Measurements from ENCODE around the gene ZMYND11. TPM values are rescaled to one million over a fixed set of nuclear protein-coding genes. Genes with fewer than 3 reads are reported as not detected.
"Not testable (repeated sequence)": the region's sequence is repeated elsewhere in the genome, so short reads cannot be mapped to it uniquely, and the experiment has no call there.

Gene ZMYND11
- total RNA-seq, 1 donor from 2014 or later, result 31.4 TPM

GRCh38 chr10:185571-185970, 50.3 kb downstream of the ZMYND11 start:
- Mint-ChIP-seq H3K36me3 (ENCODE audit: low read depth) (peaks cover 26% of the 10 kb centered on the region), H3K4me1 (ENCODE audit: low read depth) (peaks cover 15% of the 10 kb centered on the region), H3K9me3 (peaks cover 12% of the 10 kb centered on the region)
- H3K27me3 Mint-ChIP-seq (ENCODE audit: insufficient read depth); H3K27ac Mint-ChIP-seq; DNase-seq (ENCODE audit: low spot score); H3K4me3 Mint-ChIP-seq; intact Hi-C loops (cut with micrococcal nuclease): not testable (repeated sequence)

DNA sequence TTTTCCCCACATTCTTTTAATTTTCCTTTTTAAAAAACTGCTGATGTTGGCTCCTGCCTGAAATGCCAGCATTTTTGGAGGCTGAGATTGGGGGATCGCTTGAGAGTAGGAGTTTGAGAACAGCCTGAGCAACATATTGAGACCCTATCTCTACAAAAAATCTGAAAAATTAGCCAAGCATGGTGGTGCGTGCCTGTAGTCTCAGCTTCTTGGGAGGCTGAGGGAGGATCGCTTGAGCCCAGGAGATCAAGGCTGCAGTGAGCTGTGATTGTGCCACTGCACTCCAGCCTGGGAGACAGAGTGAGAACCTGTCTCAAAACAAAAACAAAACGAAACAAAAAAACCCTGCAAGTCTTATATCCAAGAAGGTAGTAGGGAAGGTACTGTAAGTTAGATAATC, 51.7 kb downstream of the ZMYND11 start:
- no peaks in the 10 kb centered on the region for H3K27me3 Mint-ChIP-seq (ENCODE audit: insufficient read depth)
- peaks cover 24% of the 10 kb centered on the region for H3K36me3 Mint-ChIP-seq (ENCODE audit: low read depth)
- H3K4me1 Mint-ChIP-seq (ENCODE audit: low read depth), result peaks cover 14% of the 10 kb centered on the region
- intact Hi-C loops (cut with micrococcal nuclease), result no loop called here
- H3K4me3 Mint-ChIP-seq, result no peak overlapping the region
- DNase-seq (ENCODE audit: low spot score), result no peak
- no peak overlapping the region for H3K27ac Mint-ChIP-seq
- peaks cover 12% of the 10 kb centered on the region for H3K9me3 Mint-ChIP-seq

DNA sequence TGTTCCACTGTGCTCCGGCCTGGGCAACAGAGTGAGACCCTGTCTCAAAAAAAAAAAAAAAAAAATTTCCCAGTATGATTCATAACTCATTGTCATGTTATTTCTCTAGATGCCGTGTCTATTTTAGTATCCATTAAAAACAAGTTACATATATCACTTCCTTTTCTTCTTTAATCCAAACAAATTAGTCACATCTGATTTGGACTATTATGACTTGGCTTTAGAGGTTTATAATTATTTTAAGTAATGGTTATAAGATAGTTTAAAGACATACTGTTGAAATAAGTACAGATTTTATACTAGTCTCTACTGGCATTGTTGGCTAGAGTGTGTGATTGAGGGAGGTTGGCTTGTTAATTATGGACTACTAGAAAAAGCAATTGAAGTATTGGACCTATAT, 53.3 kb downstream of the ZMYND11 start:
- Mint-ChIP-seq H3K4me1 (ENCODE audit: low read depth) (no peaks in the 10 kb centered on the region), H3K27ac (no peak overlapping the region), H3K4me3 (no peak overlapping the region), H3K9me3 (peaks cover 12% of the 10 kb centered on the region), H3K27me3 (ENCODE audit: insufficient read depth) (no peaks in the 10 kb centered on the region), H3K36me3 (ENCODE audit: low read depth) (peaks cover 11% of the 10 kb centered on the region)
- intact Hi-C loops (cut with micrococcal nuclease), result no loop called here
- DNase-seq (ENCODE audit: low spot score), result no peak

DNA sequence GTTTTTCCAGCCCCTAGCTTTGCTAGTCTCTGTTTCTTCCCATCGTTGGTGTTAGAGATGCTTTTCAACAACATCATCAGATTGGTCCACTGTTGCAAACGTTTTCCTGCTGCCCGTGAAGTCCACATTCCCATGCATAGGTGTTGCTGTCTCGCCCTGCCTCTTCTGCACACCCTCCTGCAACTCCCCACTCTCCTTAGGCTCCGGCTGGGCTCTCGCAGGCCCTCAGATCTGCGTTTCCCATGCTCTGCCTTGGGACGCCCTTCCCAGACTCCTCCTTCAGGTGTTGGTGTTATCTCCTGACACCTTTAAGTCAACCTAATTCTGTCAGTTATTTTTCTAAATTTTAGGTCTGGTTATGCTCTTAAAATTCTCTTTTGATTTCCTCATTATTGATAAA, 55.0 kb downstream of the ZMYND11 start:
- Mint-ChIP-seq H3K9me3 (peaks cover under 1% of the 10 kb centered on the region), H3K36me3 (ENCODE audit: low read depth) (peaks cover under 1% of the 10 kb centered on the region), H3K27me3 (ENCODE audit: insufficient read depth) (no peaks in the 10 kb centered on the region), H3K4me1 (ENCODE audit: low read depth) (no peaks in the 10 kb centered on the region), H3K27ac (no peak overlapping the region), H3K4me3 (no peak overlapping the region)
- intact Hi-C loops (cut with micrococcal nuclease), result no loop called here
- no peak for DNase-seq (ENCODE audit: low spot score)

- intact Hi-C loops (cut with micrococcal nuclease), result no loop called here
- Mint-ChIP-seq H3K4me1 (ENCODE audit: low read depth) (no peaks in the 10 kb centered on the region), H3K4me3 (no peak overlapping the region), H3K27me3 (ENCODE audit: insufficient read depth) (no peaks in the 10 kb centered on the region), H3K27ac (no peak overlapping the region), H3K36me3 (ENCODE audit: low read depth) (no peaks in the 10 kb centered on the region), H3K9me3 (no peaks in the 10 kb centered on the region)
- DNase-seq (ENCODE audit: low spot score), result no peak
Observed at GRCh38 chr10:191703-192518, 56.7 kb downstream of the ZMYND11 start.

GRCh38 chr10:194281-194680, 59.0 kb downstream of the ZMYND11 start:
- H3K4me1 Mint-ChIP-seq (ENCODE audit: low read depth), result no peaks in the 10 kb centered on the region
- DNase-seq (ENCODE audit: low spot score), result no peak
- no peak overlapping the region for H3K4me3 Mint-ChIP-seq
- no peak overlapping the region for H3K27ac Mint-ChIP-seq
- H3K9me3 Mint-ChIP-seq, result no peaks in the 10 kb centered on the region
- H3K27me3 Mint-ChIP-seq (ENCODE audit: insufficient read depth), result no peaks in the 10 kb centered on the region
- intact Hi-C loops (cut with micrococcal nuclease), result no loop called here
- H3K36me3 Mint-ChIP-seq (ENCODE audit: low read depth), result no peaks in the 10 kb centered on the region

- Mint-ChIP-seq H3K27me3 (ENCODE audit: insufficient read depth) (no peaks in the 10 kb centered on the region), H3K9me3 (no peaks in the 10 kb centered on the region)
- intact Hi-C loops (cut with micrococcal nuclease), result no loop called here
Observed at GRCh38 chr10:200405-200804, 65.2 kb downstream of the ZMYND11 start.

DNA sequence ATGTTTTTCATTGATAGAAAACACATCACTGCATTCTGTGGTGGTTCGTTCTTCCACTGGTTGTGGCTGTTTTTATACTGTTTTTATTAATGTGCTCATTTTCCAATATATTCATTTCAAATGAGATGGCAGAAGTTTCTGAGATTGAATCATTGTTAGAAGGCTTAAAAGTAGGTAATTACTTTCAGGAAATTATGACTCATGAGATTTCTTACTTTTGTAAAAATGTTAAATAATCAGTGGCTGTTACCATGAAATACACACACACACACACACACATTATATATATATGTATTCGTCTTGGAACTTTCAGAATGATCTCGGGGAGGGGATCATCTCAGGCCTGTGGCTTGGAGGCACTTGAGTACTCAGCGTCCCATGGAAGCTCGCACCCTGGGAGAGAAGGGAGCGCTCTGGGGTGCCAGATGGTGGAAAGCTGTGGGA, 66.1 kb downstream of the ZMYND11 start:
- Mint-ChIP-seq H3K4me3 (no peak overlapping the region), H3K27ac (no peak overlapping the region), H3K27me3 (ENCODE audit: insufficient read depth) (no peaks in the 10 kb centered on the region), H3K9me3 (peaks cover under 1% of the 10 kb centered on the region), H3K4me1 (ENCODE audit: low read depth) (peaks cover 3% of the 10 kb centered on the region), H3K36me3 (ENCODE audit: low read depth) (peaks cover 6% of the 10 kb centered on the region)
- no peak for DNase-seq (ENCODE audit: low spot score)
- intact Hi-C loops (cut with micrococcal nuclease), result no loop called here

More at GRCh38 chr10:200405-200804, 65.2 kb downstream of the ZMYND11 start:
- peaks cover 5% of the 10 kb centered on the region for H3K36me3 Mint-ChIP-seq (ENCODE audit: low read depth)
- no peak for DNase-seq (ENCODE audit: low spot score)
- H3K27ac Mint-ChIP-seq, result no peak overlapping the region
- H3K4me1 Mint-ChIP-seq (ENCODE audit: low read depth), result peaks cover 3% of the 10 kb centered on the region
- no peak overlapping the region for H3K4me3 Mint-ChIP-seq

DNA sequence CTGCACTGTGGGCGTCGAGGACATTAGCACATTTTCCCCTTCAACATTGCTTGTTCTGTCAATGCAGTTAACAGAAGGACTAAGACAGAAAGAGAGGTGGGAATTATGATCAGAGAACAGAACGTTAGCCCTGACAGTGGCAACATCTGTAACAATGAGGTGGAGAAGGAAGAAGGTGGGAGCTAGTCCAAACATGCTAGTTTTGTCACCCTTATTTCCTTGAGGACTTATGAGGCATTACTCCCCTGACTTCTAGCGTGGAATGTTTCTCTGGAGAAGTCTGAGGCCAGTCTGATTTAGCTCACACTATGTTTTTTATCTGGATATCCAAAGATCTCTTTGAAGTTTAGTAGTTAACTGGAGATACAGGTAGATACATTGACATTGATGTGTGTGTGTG, 73.4 kb downstream of the ZMYND11 start:
- H3K4me1 Mint-ChIP-seq (ENCODE audit: low read depth), result peaks cover 3% of the 10 kb centered on the region
- no peak overlapping the region for H3K4me3 Mint-ChIP-seq
- no peak for DNase-seq (ENCODE audit: low spot score)
- H3K27me3 Mint-ChIP-seq (ENCODE audit: insufficient read depth), result no peaks in the 10 kb centered on the region
- H3K36me3 Mint-ChIP-seq (ENCODE audit: low read depth), result peaks cover 15% of the 10 kb centered on the region
- H3K27ac Mint-ChIP-seq, result no peak overlapping the region
- peaks cover 5% of the 10 kb centered on the region for H3K9me3 Mint-ChIP-seq
- intact Hi-C loops (cut with micrococcal nuclease), result no loop called here

DNA sequence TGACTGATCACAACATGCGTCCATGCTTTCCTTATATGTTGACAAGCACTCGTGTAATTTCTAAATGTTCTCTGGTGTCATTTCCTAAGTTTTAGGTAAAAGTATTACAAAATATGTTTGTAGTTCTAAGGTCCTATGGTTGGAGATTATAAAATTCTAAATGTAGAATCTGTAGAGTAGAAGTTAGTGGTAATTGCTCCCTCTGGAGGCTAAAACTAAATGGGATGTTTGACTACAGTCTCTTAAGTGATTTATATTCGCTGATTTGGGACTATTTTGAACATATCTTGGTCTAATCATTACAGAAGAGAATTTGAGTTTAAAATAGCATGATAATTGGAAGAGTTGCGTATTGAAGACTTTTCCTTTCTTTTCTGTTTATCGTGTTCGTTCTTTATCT, 74.1 kb downstream of the ZMYND11 start:
- intact Hi-C loops (cut with micrococcal nuclease), result no loop called here
- DNase-seq (ENCODE audit: low spot score), result no peak
- Mint-ChIP-seq H3K27ac (no peak overlapping the region), H3K9me3 (peaks cover 5% of the 10 kb centered on the region), H3K4me1 (ENCODE audit: low read depth) (peaks cover 3% of the 10 kb centered on the region), H3K27me3 (ENCODE audit: insufficient read depth) (no peaks in the 10 kb centered on the region), H3K36me3 (ENCODE audit: low read depth) (peaks cover 15% of the 10 kb centered on the region), H3K4me3 (no peak overlapping the region)

DNA sequence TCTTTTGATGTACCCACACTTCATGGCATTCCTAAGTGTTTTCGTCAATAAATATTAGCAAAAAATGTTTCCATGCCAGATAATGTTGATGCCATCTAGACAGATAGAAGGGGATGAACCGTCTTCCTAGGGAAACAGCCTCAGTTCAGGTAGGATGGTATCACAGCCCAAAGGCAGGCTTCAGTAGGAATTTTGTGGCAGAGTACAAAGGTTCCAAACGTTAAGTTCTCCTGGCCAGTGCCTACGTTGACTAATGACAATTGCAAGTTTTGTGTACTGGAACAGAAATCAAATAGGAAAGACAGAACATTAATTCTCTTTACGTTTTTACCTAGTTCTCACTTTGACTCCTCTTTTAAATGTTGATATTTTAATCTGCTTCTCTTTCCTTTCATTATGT, 75.0 kb downstream of the ZMYND11 start:
- H3K4me1 Mint-ChIP-seq (ENCODE audit: low read depth), result peaks cover 1% of the 10 kb centered on the region
- H3K36me3 Mint-ChIP-seq (ENCODE audit: low read depth), result peaks cover 15% of the 10 kb centered on the region
- H3K4me3 Mint-ChIP-seq, result no peak overlapping the region
- DNase-seq (ENCODE audit: low spot score), result no peak
- H3K27ac Mint-ChIP-seq, result no peak overlapping the region
- intact Hi-C loops (cut with micrococcal nuclease), result no loop called here
- H3K27me3 Mint-ChIP-seq (ENCODE audit: insufficient read depth), result no peaks in the 10 kb centered on the region
- H3K9me3 Mint-ChIP-seq, result peaks cover 5% of the 10 kb centered on the region

DNA sequence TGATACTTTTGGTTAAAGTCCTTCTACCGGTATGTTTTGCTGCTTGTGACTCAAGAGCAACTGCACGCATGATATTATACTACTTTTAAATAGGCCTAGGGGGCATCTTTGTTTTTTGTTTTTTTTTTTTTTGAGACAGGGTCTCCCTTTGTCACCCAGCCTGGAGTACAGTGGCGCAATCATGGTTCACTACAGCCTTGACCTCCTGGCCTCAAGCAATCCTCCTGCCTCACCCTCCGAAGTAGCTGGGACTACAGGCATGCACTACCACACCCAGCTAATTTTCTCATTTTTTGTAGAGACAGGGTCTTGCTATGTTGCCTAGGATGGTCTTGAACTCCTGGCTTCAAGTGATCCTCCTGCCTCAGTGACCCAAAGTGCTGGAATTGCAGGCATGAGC, 80.2 kb downstream of the ZMYND11 start:
- no peaks in the 10 kb centered on the region for H3K9me3 Mint-ChIP-seq
- intact Hi-C loops (cut with micrococcal nuclease), result no loop called here

GRCh38 chr10:218798-219197, 83.5 kb downstream of the ZMYND11 start:
- H3K4me1 Mint-ChIP-seq (ENCODE audit: low read depth), result peaks cover 15% of the 10 kb centered on the region
- H3K27me3 Mint-ChIP-seq (ENCODE audit: insufficient read depth), result no peaks in the 10 kb centered on the region
- H3K4me3 Mint-ChIP-seq, result no peak overlapping the region
- H3K36me3 Mint-ChIP-seq (ENCODE audit: low read depth), result peaks cover 9% of the 10 kb centered on the region
- no peak for DNase-seq (ENCODE audit: low spot score)
- H3K9me3 Mint-ChIP-seq, result no peaks in the 10 kb centered on the region
- intact Hi-C loops (cut with micrococcal nuclease), result no loop called here
- H3K27ac Mint-ChIP-seq, result no peak overlapping the region

More for the DNA sequence above, 80.2 kb downstream of the ZMYND11 start:
- Mint-ChIP-seq H3K4me1 (ENCODE audit: low read depth) (peaks cover 2% of the 10 kb centered on the region), H3K27me3 (ENCODE audit: insufficient read depth) (no peaks in the 10 kb centered on the region), H3K4me3 (no peak overlapping the region), H3K36me3 (ENCODE audit: low read depth) (peaks cover 4% of the 10 kb centered on the region), H3K27ac (no peak overlapping the region)
- no peak for DNase-seq (ENCODE audit: low spot score)
